ENCODE results near the gene IDE. TPM values are rescaled to one million over a fixed set of nuclear protein-coding genes. Genes with fewer than 3 reads are reported as not detected.
"Not testable (repeated sequence)": the region's sequence is repeated elsewhere in the genome, so short reads cannot be mapped to it uniquely, and the experiment has no call there.

Gene IDE
- total RNA-seq, 1 donor from 2014 or later, result 19.6 TPM

GRCh38 chr10:92404612-92405418 is 169.1 kb downstream of the IDE start:
- TF ChIP-seq CTCF (conservative IDR thresholded peaks at IDR 0.05; ENCODE audit: low read depth, low read length), result no peak
- no peak overlapping the region for H3K4me3 ChIP-seq (ENCODE audit: low read depth, low read length)
- no peak for DNase-seq (ENCODE audit: low read depth)

- not testable (repeated sequence) for DNase-seq (ENCODE audit: low read depth); H3K4me3 ChIP-seq (ENCODE audit: low read depth, low read length)
Measured at GRCh38 chr10:92402234-92402633, 171.7 kb downstream of the IDE start.

Other genes starting within 250 kb of the IDE start
- gene KIF11, start 19.0 kb upstream of the IDE start, total RNA-seq, result 36.5 and 40.6 TPM in 2 replicates
- 2.2 and 4.5 TPM in 2 replicates for gene HHEX, start 115.9 kb upstream of the IDE start, total RNA-seq

All from epithelial cell of proximal tubule (primary cell).